ENCODE data around the gene FSIP1. TPM values are rescaled to one million over a fixed set of nuclear protein-coding genes. Genes with fewer than 3 reads are reported as not detected.
A peak's percentile ranks its signal among the peaks of the same experiment; 100 is the strongest.

Gene FSIP1
- total RNA-seq, 1 experiment from 2014 or later, result 3.2 TPM

- Mint-ChIP-seq H3K9me3 (ENCODE audit: unreplicated experiment) (peaks cover 10% of the 10 kb centered on the region), H3K36me3 (ENCODE audit: insufficient read depth, unreplicated experiment) (no peaks in the 10 kb centered on the region), H3K4me1 (ENCODE audit: insufficient read depth, unreplicated experiment) (peaks cover 29% of the 10 kb centered on the region), H3K27ac (ENCODE audit: low read depth, unreplicated experiment) (peak overlapping the region; percentile 91), H3K27me3 (ENCODE audit: insufficient read depth, unreplicated experiment) (no peaks in the 10 kb centered on the region), H3K4me3 (ENCODE audit: unreplicated experiment) (peak overlapping the region; percentile 56)
- no TSS peak for BruUV-seq (replicated peaks)
- intact Hi-C loops (cut with micrococcal nuclease), result no loop called here
- POLR2A ChIA-PET, result interaction anchor here (0.9 to 2.1 kb wide), 6 partner anchors 10 to 164 kb away, joined by 3 to 10 read pairs (median 4); partner anchors contain the start of genes FSIP1 and THBS1
- no peak for TF ChIP-seq CTCF (IDR thresholded peaks at IDR 0.05; ENCODE audit: unreplicated experiment)
- DNase-seq (ENCODE audit: unreplicated experiment), result peak; percentile 31
- CTCF ChIA-PET, result interaction anchor here (1.0 to 1.1 kb wide), 2 partner anchors 13 to 38 kb away, joined by 3 to 4 read pairs; partner anchors contain the start of gene THBS1
These were observed 164.4 kb downstream of the FSIP1 start for GRCh38 chr15:39618063-39618823.

- BruUV-seq (replicated peaks), result no TSS peak
- intact Hi-C loops (cut with micrococcal nuclease), result no loop called here
- Mint-ChIP-seq H3K27me3 (ENCODE audit: insufficient read depth, unreplicated experiment) (no peaks in the 10 kb centered on the region), H3K27ac (ENCODE audit: low read depth, unreplicated experiment) (peak overlapping the region; percentile 91), H3K36me3 (ENCODE audit: insufficient read depth, unreplicated experiment) (no peaks in the 10 kb centered on the region), H3K9me3 (ENCODE audit: unreplicated experiment) (peaks cover 11% of the 10 kb centered on the region), H3K4me3 (ENCODE audit: unreplicated experiment) (peak overlapping the region; percentile 37), H3K4me1 (ENCODE audit: insufficient read depth, unreplicated experiment) (peaks cover 25% of the 10 kb centered on the region)
- ChIA-PET CTCF (interaction anchor here (0.5 to 1.4 kb wide), 4 partner anchors 9 to 566 kb away, joined by 3 to 4 read pairs (median 3); no protein-coding TSS in a partner anchor), POLR2A (interaction anchor here (0.6 to 1.8 kb wide), 9 partner anchors 9 to 49 kb away, joined by 3 to 14 read pairs (median 4); partner anchors contain the start of gene THBS1)
- TF ChIP-seq CTCF (IDR thresholded peaks at IDR 0.05; ENCODE audit: unreplicated experiment), result no peak
- DNase-seq (ENCODE audit: unreplicated experiment), result peak; percentile 82
These were observed 165.7 kb downstream of the FSIP1 start for GRCh38 chr15:39616731-39617455.

GRCh38 chr15:39613861-39614260, 168.8 kb downstream of the FSIP1 start:
- Mint-ChIP-seq H3K9me3 (ENCODE audit: unreplicated experiment) (peaks cover 24% of the 10 kb centered on the region), H3K4me1 (ENCODE audit: insufficient read depth, unreplicated experiment) (peaks cover 26% of the 10 kb centered on the region), H3K36me3 (ENCODE audit: insufficient read depth, unreplicated experiment) (no peaks in the 10 kb centered on the region), H3K27ac (ENCODE audit: low read depth, unreplicated experiment) (peak overlapping the region; percentile 55), H3K27me3 (ENCODE audit: insufficient read depth, unreplicated experiment) (no peaks in the 10 kb centered on the region), H3K4me3 (ENCODE audit: unreplicated experiment) (no peak overlapping the region)
- no TSS peak for BruUV-seq (replicated peaks)
- ChIA-PET CTCF (no interaction called here), POLR2A (interaction anchor here (1.1 kb wide), 1 partner anchor 30 kb away, joined by 4 read pairs; no protein-coding TSS in a partner anchor)
- no peak for DNase-seq (ENCODE audit: unreplicated experiment)
- no peak for TF ChIP-seq CTCF (IDR thresholded peaks at IDR 0.05; ENCODE audit: unreplicated experiment)
- intact Hi-C loops (cut with micrococcal nuclease), result no loop called here

- intact Hi-C loops (cut with micrococcal nuclease), result no loop called here
- Mint-ChIP-seq H3K9me3 (ENCODE audit: unreplicated experiment) (peaks cover 24% of the 10 kb centered on the region), H3K27me3 (ENCODE audit: insufficient read depth, unreplicated experiment) (no peaks in the 10 kb centered on the region), H3K4me3 (ENCODE audit: unreplicated experiment) (no peak overlapping the region), H3K36me3 (ENCODE audit: insufficient read depth, unreplicated experiment) (no peaks in the 10 kb centered on the region), H3K27ac (ENCODE audit: low read depth, unreplicated experiment) (peak overlapping the region; percentile 55), H3K4me1 (ENCODE audit: insufficient read depth, unreplicated experiment) (peaks cover 28% of the 10 kb centered on the region)
- no peak for TF ChIP-seq CTCF (IDR thresholded peaks at IDR 0.05; ENCODE audit: unreplicated experiment)
- CTCF ChIA-PET, result no interaction called here
- DNase-seq (ENCODE audit: unreplicated experiment), result no peak
- BruUV-seq (replicated peaks), result no TSS peak
- POLR2A ChIA-PET, result interaction anchor here (1.1 to 1.2 kb wide), 4 partner anchors 9 to 29 kb away, joined by 3 to 4 read pairs (median 3); no protein-coding TSS in a partner anchor
These were observed 169.4 kb downstream of the FSIP1 start for GRCh38 chr15:39613271-39613670.
